NB4 (cell line): ENCODE results near the gene IGSF6.
"Not testable (repeated sequence)": the region's sequence is repeated elsewhere in the genome, so short reads cannot be mapped to it uniquely, and the experiment has no call there.

Experiments
- MAX ChIP-seq: IDR thresholded peaks from 2 replicates; pipeline ENCODE4 v1.6.1; 2011; ENCODE audit warnings: low read depth, low read length
- MYC ChIP-seq: IDR thresholded peaks from 2 replicates; pipeline ENCODE4 v1.6.1; 2011; ENCODE audit warnings: low read depth, low read length
- POLR2A ChIP-seq: IDR thresholded peaks from 2 replicates; pipeline ENCODE4 v1.6.1; 2011; ENCODE audit warnings: mild to moderate bottlenecking; ENCODE audit not compliant: insufficient read length; ENCODE audit errors: extremely low read depth
- TF ChIP-seq, protein P1 (sequence below): IDR thresholded peaks from one replicate; pipeline ENCODE4 v1.5.1; 2012; ENCODE audit warnings: low read depth, low read length

DNA sequence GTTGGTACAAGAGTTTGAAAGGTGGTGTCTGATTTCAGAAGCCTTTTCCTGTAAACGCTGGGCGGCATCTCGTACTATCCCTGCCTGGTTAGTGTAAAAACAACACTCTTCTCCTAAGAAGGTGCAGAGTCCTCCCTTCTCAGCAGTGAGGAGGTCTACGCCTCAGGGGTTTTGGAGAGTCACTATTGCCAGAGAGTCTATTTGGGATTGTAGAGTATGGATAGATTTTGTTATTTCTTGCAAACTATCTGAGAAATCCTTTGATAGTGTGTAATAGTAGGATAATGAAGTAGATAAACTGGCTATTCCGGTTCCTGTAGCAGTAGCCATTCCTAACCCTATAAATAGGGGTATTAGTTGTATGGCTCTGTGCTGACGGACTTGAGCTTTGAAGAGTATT, 21.5 kb downstream of the IGSF6 start:
- TF ChIP-seq, protein P1, sequence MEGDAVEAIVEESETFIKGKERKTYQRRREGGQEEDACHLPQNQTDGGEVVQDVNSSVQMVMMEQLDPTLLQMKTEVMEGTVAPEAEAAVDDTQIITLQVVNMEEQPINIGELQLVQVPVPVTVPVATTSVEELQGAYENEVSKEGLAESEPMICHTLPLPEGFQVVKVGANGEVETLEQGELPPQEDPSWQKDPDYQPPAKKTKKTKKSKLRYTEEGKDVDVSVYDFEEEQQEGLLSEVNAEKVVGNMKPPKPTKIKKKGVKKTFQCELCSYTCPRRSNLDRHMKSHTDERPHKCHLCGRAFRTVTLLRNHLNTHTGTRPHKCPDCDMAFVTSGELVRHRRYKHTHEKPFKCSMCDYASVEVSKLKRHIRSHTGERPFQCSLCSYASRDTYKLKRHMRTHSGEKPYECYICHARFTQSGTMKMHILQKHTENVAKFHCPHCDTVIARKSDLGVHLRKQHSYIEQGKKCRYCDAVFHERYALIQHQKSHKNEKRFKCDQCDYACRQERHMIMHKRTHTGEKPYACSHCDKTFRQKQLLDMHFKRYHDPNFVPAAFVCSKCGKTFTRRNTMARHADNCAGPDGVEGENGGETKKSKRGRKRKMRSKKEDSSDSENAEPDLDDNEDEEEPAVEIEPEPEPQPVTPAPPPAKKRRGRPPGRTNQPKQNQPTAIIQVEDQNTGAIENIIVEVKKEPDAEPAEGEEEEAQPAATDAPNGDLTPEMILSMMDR, result not testable (repeated sequence)
- not testable (repeated sequence) for TF ChIP-seq POLR2A, MAX, MYC
